Progenitor cell of endocrine pancreas (in vitro differentiated cells): ENCODE data around the gene ASS1. TPM values are rescaled to one million over a fixed set of nuclear protein-coding genes. Genes with fewer than 3 reads are reported as not detected.
A peak's percentile ranks its signal among the peaks of the same experiment; 100 is the strongest.

ENCODE experiments used
- DNase-seq: peaks from one replicate; pipeline ENCODE4 v3.0.0; 2021; ENCODE audit warnings: low spot score; ENCODE audit not compliant: unreplicated experiment
- H3K27ac Mint-ChIP-seq: 2 replicates; pipeline ENCODE4 v1.8.0; 2021; ENCODE audit warnings: mild to moderate bottlenecking, moderate library complexity, mixed read lengths
- H3K27me3 Mint-ChIP-seq: 2 replicates; pipeline ENCODE4 v1.8.0; 2021; ENCODE audit warnings: mixed read lengths
- H3K36me3 Mint-ChIP-seq: 2 replicates; pipeline ENCODE4 v1.8.0; 2022; ENCODE audit warnings: mixed read lengths; ENCODE audit not compliant: insufficient read depth
- H3K4me1 Mint-ChIP-seq: 2 replicates; pipeline ENCODE4 v1.8.0; 2021; ENCODE audit warnings: low read depth, mixed read lengths
- H3K4me3 Mint-ChIP-seq: 2 replicates; pipeline ENCODE4 v1.8.0; 2021; ENCODE audit warnings: low read depth, mild to moderate bottlenecking, moderate library complexity, mixed read lengths
- H3K9me3 Mint-ChIP-seq: 2 replicates; pipeline ENCODE4 v1.8.0; 2021; ENCODE audit warnings: low read depth, mixed read lengths
- CTCF ChIP-seq: fragments of 200-600 bp; sonication (generic); IDR thresholded peaks from one replicate; pipeline ENCODE4 v1.5.0; 2021; ENCODE audit warnings: antibody characterized with exemption, mild to moderate bottlenecking; ENCODE audit not compliant: unreplicated experiment
- total RNA-seq: library from RNA; stranded (reverse); gene quantifications from 2 replicates; pipeline ENCODE4 v1.2.1, GENCODE V29; 2021

The ASS1 gene
- total RNA-seq, 1 donor from 2014 or later = 6.5 TPM

- peaks cover 32% of the 10 kb centered on the region for H3K27me3 Mint-ChIP-seq
- no peak overlapping the region for H3K27ac Mint-ChIP-seq
- H3K9me3 Mint-ChIP-seq = no peaks in the 10 kb centered on the region
- H3K36me3 Mint-ChIP-seq = no peaks in the 10 kb centered on the region
- TF ChIP-seq CTCF = no peak
- no peak for DNase-seq
- H3K4me1 Mint-ChIP-seq = peaks cover 6% of the 10 kb centered on the region
- no peak overlapping the region for H3K4me3 Mint-ChIP-seq
These were observed 34.2 kb downstream of the ASS1 start for GRCh38 chr9:130478736-130479575.

DNA sequence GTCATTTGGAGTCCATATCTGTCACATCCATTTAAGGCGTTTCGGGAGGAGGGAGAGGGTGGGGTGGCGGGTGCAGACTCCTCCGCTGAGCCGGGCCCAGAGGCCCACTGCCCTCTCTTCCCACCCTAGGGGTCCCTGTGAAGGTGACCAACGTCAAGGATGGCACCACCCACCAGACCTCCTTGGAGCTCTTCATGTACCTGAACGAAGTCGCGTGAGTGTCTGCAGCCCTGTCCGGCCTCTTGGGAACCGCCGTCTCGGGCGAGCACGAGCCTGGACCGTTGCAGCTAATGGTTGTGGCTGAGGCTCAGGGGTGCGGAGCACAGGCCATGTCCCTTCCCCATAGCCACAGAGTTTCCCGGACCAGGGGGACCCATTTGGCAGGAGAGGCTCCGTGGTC is 34.8 kb downstream of the ASS1 start:
- DNase-seq = no peak
- H3K27ac Mint-ChIP-seq = no peak overlapping the region
- TF ChIP-seq CTCF = no peak
- H3K4me3 Mint-ChIP-seq = no peak overlapping the region
- no peaks in the 10 kb centered on the region for H3K9me3 Mint-ChIP-seq
- peaks cover 6% of the 10 kb centered on the region for H3K4me1 Mint-ChIP-seq
- no peaks in the 10 kb centered on the region for H3K36me3 Mint-ChIP-seq
- peaks cover 35% of the 10 kb centered on the region for H3K27me3 Mint-ChIP-seq

DNA sequence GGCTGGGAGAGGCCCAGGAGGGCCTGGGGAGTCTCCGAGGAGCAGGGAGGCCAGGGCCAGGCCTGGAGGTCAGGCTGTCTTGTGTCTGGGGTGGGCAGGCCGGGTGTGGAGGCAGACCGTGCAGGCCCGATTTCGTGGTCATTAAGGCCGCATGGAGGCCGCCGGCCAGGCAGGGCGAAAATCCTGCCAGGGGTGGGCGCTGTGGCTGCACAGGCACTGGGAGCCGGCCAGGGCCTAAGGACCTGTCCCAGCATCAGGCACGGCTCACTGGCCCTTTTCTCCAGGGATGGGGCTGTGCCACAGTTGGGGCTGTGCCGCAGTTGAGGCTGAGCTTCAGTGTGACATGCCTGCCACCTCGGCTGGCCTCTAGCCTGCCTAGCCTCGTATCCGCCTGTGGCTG is 35.9 kb downstream of the ASS1 start:
- peaks cover 40% of the 10 kb centered on the region for H3K27me3 Mint-ChIP-seq
- no peaks in the 10 kb centered on the region for H3K36me3 Mint-ChIP-seq
- H3K4me3 Mint-ChIP-seq = no peak overlapping the region
- H3K4me1 Mint-ChIP-seq = peaks cover 6% of the 10 kb centered on the region
- TF ChIP-seq CTCF = peak; percentile 39
- H3K27ac Mint-ChIP-seq = no peak overlapping the region
- no peaks in the 10 kb centered on the region for H3K9me3 Mint-ChIP-seq
- DNase-seq = no peak

GRCh38 chr9:130482463-130482862 is 37.7 kb downstream of the ASS1 start:
- Mint-ChIP-seq H3K36me3 (no peaks in the 10 kb centered on the region), H3K4me3 (no peak overlapping the region), H3K27ac (no peak overlapping the region), H3K9me3 (no peaks in the 10 kb centered on the region), H3K27me3 (peaks cover 42% of the 10 kb centered on the region), H3K4me1 (peaks cover 6% of the 10 kb centered on the region)
- DNase-seq = no peak
- TF ChIP-seq CTCF = no peak

DNA sequence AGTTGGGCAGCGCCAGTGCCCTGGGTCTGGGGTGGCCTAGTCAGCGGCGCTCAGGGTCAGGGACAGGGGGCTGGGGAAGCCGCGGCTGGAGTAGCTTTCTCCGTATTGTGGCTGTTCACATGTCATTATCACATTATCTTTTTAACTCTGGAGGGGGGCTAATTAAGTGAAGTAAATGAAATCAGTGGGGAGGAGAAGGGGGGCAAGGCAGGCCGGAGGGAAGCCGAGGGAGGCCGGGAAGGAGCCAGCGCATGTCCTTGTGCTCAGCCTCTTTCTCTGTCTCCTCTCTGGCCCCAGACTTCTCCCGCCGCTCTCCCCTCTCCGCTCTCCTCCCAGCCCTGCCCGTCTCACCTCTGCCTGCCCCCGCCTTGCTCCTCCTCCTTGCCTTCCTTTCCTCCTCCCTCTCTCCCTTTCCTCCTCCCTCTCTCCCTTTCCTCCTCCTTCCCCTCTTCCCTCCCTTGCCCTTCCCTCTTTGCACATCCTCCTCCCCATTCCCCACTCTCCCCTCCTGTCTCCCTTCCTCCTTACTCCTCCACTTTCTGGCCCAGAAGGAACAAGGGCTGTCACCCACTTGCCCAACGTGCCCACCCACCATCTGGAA is 38.7 kb downstream of the ASS1 start:
- Mint-ChIP-seq H3K27me3 (peaks cover 45% of the 10 kb centered on the region), H3K4me3 (no peak overlapping the region)
- no peak for TF ChIP-seq CTCF

More for the DNA sequence above, 38.7 kb downstream of the ASS1 start:
- H3K27ac Mint-ChIP-seq = no peak overlapping the region
- H3K36me3 Mint-ChIP-seq = no peaks in the 10 kb centered on the region
- H3K4me1 Mint-ChIP-seq = peaks cover 6% of the 10 kb centered on the region
- no peaks in the 10 kb centered on the region for H3K9me3 Mint-ChIP-seq
- DNase-seq = no peak
